Activated CD4-positive, alpha-beta memory T cell treated with anti-CD3 and anti-CD28 coated beads, Interleukin-2, amount 10 ng/mL, durations not matched to agents 7 days and 5 days (primary cell): ENCODE measurements around the gene MAST4. TPM values are rescaled to one million over a fixed set of nuclear protein-coding genes. Genes with fewer than 3 reads are reported as not detected.

ENCODE experiments used
- CTCF ChIA-PET: fragments of 350-600 bp; sonication (Branson Sonifier 250); formaldehyde crosslinking; loops from one replicate; lab custom pipeline; 2021; ENCODE audit warnings: antibody characterized with exemption, inconsistent platforms; lab: Charles Lee
- POLR2A ChIA-PET: fragments of 350-600 bp; sonication (Branson Sonifier 250); formaldehyde crosslinking; loops from one replicate; lab custom pipeline; 2021; ENCODE audit warnings: antibody characterized with exemption; lab: Charles Lee
- DNase-seq: peaks from one replicate; pipeline ENCODE4 v3.0.0-alpha.2; 2020
- H3K27ac Mint-ChIP-seq: one replicate; pipeline ENCODE4 v1.8.0; 2021; ENCODE audit warnings: mild to moderate bottlenecking, mixed read lengths
- H3K27me3 Mint-ChIP-seq: one replicate; pipeline ENCODE4 v1.8.0; 2021; ENCODE audit warnings: mixed read lengths
- H3K36me3 Mint-ChIP-seq: one replicate; pipeline ENCODE4 v1.8.0; 2021; ENCODE audit warnings: low read depth, mixed read lengths
- H3K4me1 Mint-ChIP-seq: one replicate; pipeline ENCODE4 v1.8.0; 2021; ENCODE audit warnings: mixed read lengths
- H3K4me3 Mint-ChIP-seq: one replicate; pipeline ENCODE4 v1.8.0; 2021; ENCODE audit warnings: mild to moderate bottlenecking, mixed read lengths
- H3K9me3 Mint-ChIP-seq: one replicate; pipeline ENCODE4 v1.8.0; 2021; ENCODE audit warnings: mixed read lengths
- total RNA-seq, 2 experiments: library from RNA; stranded (reverse); gene quantifications; one replicate each; pipeline ENCODE4 v1.2.3, GENCODE V29; 2021

MAST4 gene
- total RNA-seq, 2 experiments from 2014 or later = 38.0 to 38.3 TPM

- CTCF ChIA-PET = no interaction called here
- Mint-ChIP-seq H3K4me1 (peaks cover 2% of the 10 kb centered on the region), H3K27ac (no peak overlapping the region), H3K9me3 (no peaks in the 10 kb centered on the region), H3K36me3 (no peaks in the 10 kb centered on the region), H3K27me3 (peaks cover 12% of the 10 kb centered on the region), H3K4me3 (no peak overlapping the region)
- POLR2A ChIA-PET = no interaction called here
- no peak for DNase-seq
Measured at GRCh38 chr5:66956439-66956838, 360.2 kb downstream of the MAST4 start.

GRCh38 chr5:66958201-66958979 lies 362.2 kb downstream of the MAST4 start:
- peaks cover 7% of the 10 kb centered on the region for H3K27me3 Mint-ChIP-seq
- ChIA-PET POLR2A (no interaction called here), CTCF (no interaction called here)
- no peaks in the 10 kb centered on the region for H3K4me1 Mint-ChIP-seq
- no peak for DNase-seq
- H3K4me3 Mint-ChIP-seq = no peak overlapping the region
- no peaks in the 10 kb centered on the region for H3K9me3 Mint-ChIP-seq
- no peak overlapping the region for H3K27ac Mint-ChIP-seq
- H3K36me3 Mint-ChIP-seq = no peaks in the 10 kb centered on the region

GRCh38 chr5:66958980-66959641 lies 362.9 kb downstream of the MAST4 start:
- H3K27me3 Mint-ChIP-seq = peaks cover 5% of the 10 kb centered on the region
- H3K36me3 Mint-ChIP-seq = no peaks in the 10 kb centered on the region
- POLR2A ChIA-PET = no interaction called here
- no peaks in the 10 kb centered on the region for H3K4me1 Mint-ChIP-seq
- H3K9me3 Mint-ChIP-seq = no peaks in the 10 kb centered on the region
- H3K27ac Mint-ChIP-seq = no peak overlapping the region
- H3K4me3 Mint-ChIP-seq = no peak overlapping the region
- no peak for DNase-seq
- CTCF ChIA-PET = no interaction called here

- no peaks in the 10 kb centered on the region for H3K4me1 Mint-ChIP-seq
- no peaks in the 10 kb centered on the region for H3K9me3 Mint-ChIP-seq
- DNase-seq = no peak
- H3K36me3 Mint-ChIP-seq = no peaks in the 10 kb centered on the region
- no peak overlapping the region for H3K4me3 Mint-ChIP-seq
- POLR2A ChIA-PET = no interaction called here
- H3K27ac Mint-ChIP-seq = no peak overlapping the region
- CTCF ChIA-PET = no interaction called here
- peaks cover 4% of the 10 kb centered on the region for H3K27me3 Mint-ChIP-seq
Measured at GRCh38 chr5:66959653-66960052, 363.5 kb downstream of the MAST4 start.

GRCh38 chr5:66960369-66961137 lies 364.4 kb downstream of the MAST4 start:
- POLR2A ChIA-PET = no interaction called here
- Mint-ChIP-seq H3K9me3 (no peaks in the 10 kb centered on the region), H3K36me3 (no peaks in the 10 kb centered on the region), H3K27ac (no peak overlapping the region), H3K4me1 (no peaks in the 10 kb centered on the region), H3K27me3 (peaks cover 4% of the 10 kb centered on the region), H3K4me3 (no peak overlapping the region)
- CTCF ChIA-PET = interaction anchor here (0.7 to 1.0 kb wide), 2 partner anchors 8 to 67 kb away, joined by 3 read pairs; no protein-coding TSS in a partner anchor
- DNase-seq = no peak

GRCh38 chr5:66963559-66963971 lies 367.4 kb downstream of the MAST4 start:
- DNase-seq = no peak
- Mint-ChIP-seq H3K36me3 (no peaks in the 10 kb centered on the region), H3K27me3 (peaks cover 4% of the 10 kb centered on the region), H3K27ac (no peak overlapping the region), H3K9me3 (no peaks in the 10 kb centered on the region), H3K4me3 (no peak overlapping the region), H3K4me1 (no peaks in the 10 kb centered on the region)
- ChIA-PET CTCF (no interaction called here), POLR2A (no interaction called here)

GRCh38 chr5:66966439-66966838 lies 370.2 kb downstream of the MAST4 start:
- H3K4me3 Mint-ChIP-seq = no peak overlapping the region
- H3K27me3 Mint-ChIP-seq = no peaks in the 10 kb centered on the region
- no peaks in the 10 kb centered on the region for H3K9me3 Mint-ChIP-seq
- ChIA-PET CTCF (no interaction called here), POLR2A (interaction anchor here (0.7 kb wide), 1 partner anchor 20 kb away, joined by 3 read pairs; no protein-coding TSS in a partner anchor)
- no peak for DNase-seq
- no peak overlapping the region for H3K27ac Mint-ChIP-seq
- peaks cover 2% of the 10 kb centered on the region for H3K4me1 Mint-ChIP-seq
- no peaks in the 10 kb centered on the region for H3K36me3 Mint-ChIP-seq

- no peaks in the 10 kb centered on the region for H3K36me3 Mint-ChIP-seq
- H3K27me3 Mint-ChIP-seq = no peaks in the 10 kb centered on the region
- CTCF ChIA-PET = no interaction called here
Measured at GRCh38 chr5:66967102-66967501, 370.9 kb downstream of the MAST4 start.

GRCh38 chr5:66967826-66968262 lies 371.7 kb downstream of the MAST4 start:
- H3K4me1 Mint-ChIP-seq = peaks cover 2% of the 10 kb centered on the region
- H3K27ac Mint-ChIP-seq = no peak overlapping the region
- no peaks in the 10 kb centered on the region for H3K9me3 Mint-ChIP-seq
- ChIA-PET POLR2A (no interaction called here), CTCF (no interaction called here)
- no peaks in the 10 kb centered on the region for H3K36me3 Mint-ChIP-seq
- H3K27me3 Mint-ChIP-seq = peaks cover 1% of the 10 kb centered on the region
- no peak overlapping the region for H3K4me3 Mint-ChIP-seq
- no peak for DNase-seq

More at GRCh38 chr5:66967102-66967501, 370.9 kb downstream of the MAST4 start:
- Mint-ChIP-seq H3K9me3 (no peaks in the 10 kb centered on the region), H3K4me3 (no peak overlapping the region), H3K27ac (no peak overlapping the region), H3K4me1 (peaks cover 2% of the 10 kb centered on the region)
- POLR2A ChIA-PET = interaction anchor here (0.7 kb wide), 1 partner anchor 21 kb away, joined by 3 read pairs; no protein-coding TSS in a partner anchor
- DNase-seq = no peak

GRCh38 chr5:66969484-66969883 lies 373.3 kb downstream of the MAST4 start:
- Mint-ChIP-seq H3K36me3 (no peaks in the 10 kb centered on the region), H3K4me1 (peaks cover 2% of the 10 kb centered on the region), H3K27me3 (peaks cover 3% of the 10 kb centered on the region), H3K4me3 (no peak overlapping the region), H3K27ac (no peak overlapping the region), H3K9me3 (no peaks in the 10 kb centered on the region)
- POLR2A ChIA-PET = no interaction called here
- CTCF ChIA-PET = no interaction called here
- no peak for DNase-seq

GRCh38 chr5:66969963-66970362 lies 373.8 kb downstream of the MAST4 start:
- Mint-ChIP-seq H3K4me3 (no peak overlapping the region), H3K27me3 (peaks cover 3% of the 10 kb centered on the region), H3K36me3 (no peaks in the 10 kb centered on the region), H3K9me3 (no peaks in the 10 kb centered on the region), H3K27ac (no peak overlapping the region), H3K4me1 (peaks cover 2% of the 10 kb centered on the region)
- CTCF ChIA-PET = no interaction called here
- DNase-seq = no peak
- POLR2A ChIA-PET = no interaction called here

GRCh38 chr5:66972004-66972403 lies 375.8 kb downstream of the MAST4 start:
- no peak for DNase-seq
- Mint-ChIP-seq H3K27me3 (peaks cover 3% of the 10 kb centered on the region), H3K4me1 (peaks cover 2% of the 10 kb centered on the region), H3K36me3 (no peaks in the 10 kb centered on the region), H3K4me3 (no peak overlapping the region), H3K27ac (no peak overlapping the region), H3K9me3 (no peaks in the 10 kb centered on the region)
- ChIA-PET POLR2A (no interaction called here), CTCF (no interaction called here)

GRCh38 chr5:66974256-66974655 lies 378.1 kb downstream of the MAST4 start:
- H3K4me1 Mint-ChIP-seq = peaks cover 2% of the 10 kb centered on the region
- H3K27me3 Mint-ChIP-seq = peaks cover 8% of the 10 kb centered on the region
- H3K36me3 Mint-ChIP-seq = no peaks in the 10 kb centered on the region
- DNase-seq = no peak
- POLR2A ChIA-PET = no interaction called here
- H3K9me3 Mint-ChIP-seq = no peaks in the 10 kb centered on the region
- H3K27ac Mint-ChIP-seq = no peak overlapping the region
- CTCF ChIA-PET = interaction anchor here (0.9 kb wide), 1 partner anchor 13 kb away, joined by 4 read pairs; no protein-coding TSS in a partner anchor
- H3K4me3 Mint-ChIP-seq = no peak overlapping the region
